GM19395 (cell line): ENCODE data around the gene DLD.
"Not testable (repeated sequence)": the region's sequence is repeated elsewhere in the genome, so short reads cannot be mapped to it uniquely, and the experiment has no call there.

Experiments used
- ATAC-seq: cut with Tn5 transposase; IDR thresholded peaks from one replicate; pipeline ENCODE4 v1.9.1; 2021; ENCODE audit warnings: mild to moderate bottlenecking, moderate library complexity; ENCODE audit not compliant: unreplicated experiment

The DLD gene

GRCh38 chr7:107940951-107941350 lies 50.0 kb downstream of the DLD start:
- no peak for ATAC-seq

DNA sequence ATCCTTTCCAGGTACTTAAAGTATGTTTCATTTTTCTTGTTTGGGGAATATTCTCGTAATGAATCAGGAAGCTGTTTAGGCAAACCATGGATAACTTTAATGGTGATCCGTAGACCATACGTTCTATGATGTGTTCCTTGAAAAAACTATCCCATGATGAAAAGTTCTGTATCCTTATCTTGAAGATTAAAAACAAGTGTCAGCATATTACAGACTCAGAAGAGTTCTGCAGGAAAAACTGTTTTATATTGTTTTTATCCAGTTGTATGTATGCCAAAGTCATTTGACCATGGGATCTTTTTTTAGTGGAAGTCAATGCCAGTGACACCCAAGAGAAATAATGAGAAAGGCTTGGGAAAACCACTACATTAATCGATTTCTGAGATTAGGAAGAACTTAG lies 52.0 kb downstream of the DLD start:
- no peak for ATAC-seq

DNA sequence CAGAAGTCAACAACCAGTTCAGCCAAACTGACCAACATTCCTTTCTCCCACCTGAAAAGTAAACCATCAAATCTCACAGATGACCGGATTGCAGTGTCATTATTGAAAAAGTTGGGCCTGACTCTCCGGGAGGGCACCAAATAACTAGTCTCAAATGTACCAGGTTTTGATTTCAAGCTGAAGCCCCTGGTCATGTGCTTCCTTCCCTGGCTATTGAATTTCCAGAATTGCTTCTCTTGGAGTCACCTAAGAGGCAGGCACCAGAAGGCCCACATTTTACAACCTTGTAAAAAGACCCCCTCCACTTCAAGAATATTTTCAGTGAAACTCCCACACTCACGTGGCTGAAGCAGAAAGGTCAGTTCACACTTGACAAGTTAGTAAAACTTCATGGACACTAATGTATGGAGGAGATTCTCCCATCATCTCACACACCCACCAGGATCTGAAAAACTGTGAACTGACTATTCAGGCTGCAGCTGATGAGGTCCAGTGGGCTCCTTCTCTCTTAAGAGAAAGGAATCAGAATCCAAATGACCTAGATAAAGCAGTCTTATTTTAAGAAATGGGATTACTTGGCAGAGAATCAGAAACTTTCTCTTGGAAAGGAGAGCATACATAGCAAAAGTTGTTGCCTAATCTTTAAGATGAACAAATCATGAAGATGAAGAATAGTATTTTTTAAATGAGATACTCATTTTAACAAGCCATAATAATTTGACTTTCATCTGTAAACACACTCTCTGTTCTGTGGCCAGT lies 53.6 kb downstream of the DLD start:
- ATAC-seq = no peak

GRCh38 chr7:107945332-107945731 lies 54.3 kb downstream of the DLD start:
- no peak for ATAC-seq

DNA sequence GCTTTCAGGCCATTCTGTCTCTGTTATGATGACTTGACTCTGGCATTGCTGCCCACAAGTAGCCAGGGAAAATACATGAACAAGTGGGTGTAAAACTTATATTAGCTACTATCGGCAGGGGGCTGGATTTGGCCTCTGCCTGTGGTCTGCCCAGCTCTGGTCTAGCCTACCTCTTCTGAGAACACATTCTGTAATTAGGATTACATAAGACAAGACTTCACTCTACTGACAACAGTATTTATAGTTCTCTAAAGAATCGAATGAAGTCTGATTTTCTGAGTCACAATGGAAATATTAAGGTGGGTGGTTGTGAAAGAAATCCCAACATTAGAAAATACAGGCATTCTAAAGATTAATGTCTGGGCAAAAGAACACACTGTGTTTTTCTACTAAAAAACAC lies 55.5 kb downstream of the DLD start:
- no peak for ATAC-seq

DNA sequence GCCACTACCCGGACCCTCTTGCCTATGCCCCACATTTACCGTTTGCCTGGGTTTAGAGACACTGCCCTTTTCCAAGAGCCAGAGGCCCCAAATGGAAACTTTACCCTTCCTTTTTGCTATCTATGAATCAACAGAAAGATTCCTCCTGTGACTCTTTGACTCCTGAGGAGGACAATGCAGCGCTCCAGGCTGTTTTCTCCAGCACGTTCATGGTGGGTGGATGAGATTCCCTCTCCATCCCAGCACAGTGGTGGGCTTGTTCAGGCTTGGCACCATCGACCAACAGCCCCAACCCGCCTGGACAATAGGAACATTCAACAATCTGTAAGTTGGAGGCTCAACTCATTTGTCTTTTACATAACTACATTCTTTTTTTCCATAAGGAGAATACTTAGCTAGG lies 55.9 kb downstream of the DLD start:
- ATAC-seq = no peak

DNA sequence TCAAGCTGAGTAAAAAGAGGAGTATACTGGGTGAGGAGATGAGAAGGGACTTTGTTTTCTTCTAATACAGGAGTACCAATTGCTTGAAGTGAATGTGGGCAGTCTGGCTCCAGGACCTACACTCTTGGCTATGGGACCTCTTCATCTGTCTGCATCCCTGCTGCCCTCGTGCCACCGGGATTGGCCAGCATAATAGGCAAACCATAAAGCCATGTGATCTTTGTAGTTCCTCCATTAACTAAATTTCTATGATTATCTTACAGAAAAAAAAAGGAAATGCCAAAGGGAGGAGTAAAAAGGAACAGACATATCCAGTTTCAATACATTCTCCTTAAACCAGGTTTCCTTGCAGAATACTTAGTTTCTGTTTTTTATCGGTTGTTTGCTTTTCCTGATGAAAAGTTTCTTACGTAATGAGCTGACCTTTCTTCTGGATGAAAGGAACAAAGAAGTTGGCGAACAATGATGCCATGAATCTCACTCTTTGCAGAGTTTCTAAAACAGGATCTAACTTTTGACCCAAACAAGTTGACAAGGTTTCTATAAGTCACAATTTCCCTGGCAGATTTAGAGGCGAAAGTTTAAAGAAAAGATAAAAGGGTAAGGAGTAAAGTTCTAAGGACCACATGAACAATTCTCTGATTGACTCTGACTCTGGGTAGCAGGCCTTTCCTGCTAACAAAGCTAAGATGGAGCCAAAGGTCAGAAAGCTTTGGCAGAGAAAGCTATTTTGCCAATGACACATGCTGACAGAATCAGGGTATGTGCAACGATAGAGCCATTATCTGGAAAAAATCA lies 57.9 kb downstream of the DLD start:
- ATAC-seq = no peak

- no peak for ATAC-seq
Observed at GRCh38 chr7:107949443-107949935, 58.5 kb downstream of the DLD start.

DNA sequence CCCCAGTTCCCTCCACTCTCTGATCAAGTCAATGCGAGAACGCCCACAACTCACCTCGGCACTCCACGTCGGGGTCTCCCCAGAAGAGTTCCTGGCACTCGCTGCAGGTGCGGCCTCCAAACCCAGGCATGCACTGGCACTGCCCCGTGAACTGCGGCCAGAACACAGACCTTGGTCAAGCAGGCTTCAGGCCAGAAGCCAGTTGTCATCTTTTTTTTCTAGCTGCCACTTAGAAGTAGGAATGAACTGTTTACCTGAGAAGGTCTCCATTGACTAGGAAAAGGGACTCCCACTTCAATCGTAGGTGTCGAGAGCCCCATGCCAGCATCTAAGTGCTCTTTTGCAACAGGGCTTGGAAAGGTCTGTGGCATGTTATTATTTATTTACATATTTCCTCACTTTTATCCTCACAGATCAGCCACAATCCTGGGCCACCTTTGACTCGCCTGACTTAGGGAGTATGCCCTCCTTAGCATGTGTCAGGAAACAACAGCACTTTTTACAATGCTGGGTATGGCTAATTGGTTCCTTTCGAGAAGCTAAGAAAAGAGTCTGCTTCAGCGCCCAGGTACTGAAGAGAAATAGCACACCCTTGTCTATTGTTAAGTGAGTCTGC lies 60.3 kb downstream of the DLD start:
- no peak for ATAC-seq

DNA sequence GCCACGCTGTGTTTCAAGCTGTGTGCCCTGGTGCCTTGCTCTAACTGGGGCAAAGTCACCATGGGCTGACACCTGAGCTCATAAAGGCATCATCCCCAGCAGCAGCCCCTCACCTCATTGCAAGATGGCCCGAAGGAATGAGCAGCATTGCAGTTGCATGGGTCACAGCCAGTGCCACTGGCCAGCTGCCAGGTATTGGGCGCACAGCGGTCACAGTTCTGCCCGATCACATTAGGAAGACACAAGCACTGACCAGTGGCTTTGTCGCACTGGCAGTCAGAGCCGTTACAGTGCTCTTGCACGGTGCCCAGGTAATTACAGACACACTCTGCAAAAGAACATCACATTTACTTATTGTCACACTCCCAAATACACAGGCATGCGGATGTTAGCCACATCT lies 60.9 kb downstream of the DLD start:
- ATAC-seq = no peak

GRCh38 chr7:107953265-107953923 lies 62.4 kb downstream of the DLD start:
- no peak for ATAC-seq

DNA sequence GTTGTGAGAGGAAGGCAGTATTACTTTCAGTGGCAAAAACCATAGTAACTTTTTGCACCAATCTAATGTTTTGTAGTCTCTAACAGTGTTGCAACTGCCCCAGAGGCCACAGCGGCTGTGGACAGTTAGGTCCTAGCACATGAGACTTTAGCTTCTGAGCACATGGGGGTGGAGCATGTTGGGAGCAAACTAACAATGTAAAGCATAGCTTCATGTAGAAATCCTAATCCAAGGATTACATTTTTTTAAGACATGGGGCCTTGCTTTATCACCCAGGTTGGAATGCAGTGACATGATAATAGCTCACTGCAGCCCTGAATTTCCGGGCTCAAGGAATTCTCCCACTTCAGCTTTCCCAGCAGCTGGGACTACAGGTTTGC lies 62.9 kb downstream of the DLD start:
- ATAC-seq = no peak

GRCh38 chr7:107955394-107955793 lies 64.4 kb downstream of the DLD start:
- no peak for ATAC-seq

- ATAC-seq = not testable (repeated sequence)
Observed at GRCh38 chr7:107956950-107957349, 66.0 kb downstream of the DLD start.

DNA sequence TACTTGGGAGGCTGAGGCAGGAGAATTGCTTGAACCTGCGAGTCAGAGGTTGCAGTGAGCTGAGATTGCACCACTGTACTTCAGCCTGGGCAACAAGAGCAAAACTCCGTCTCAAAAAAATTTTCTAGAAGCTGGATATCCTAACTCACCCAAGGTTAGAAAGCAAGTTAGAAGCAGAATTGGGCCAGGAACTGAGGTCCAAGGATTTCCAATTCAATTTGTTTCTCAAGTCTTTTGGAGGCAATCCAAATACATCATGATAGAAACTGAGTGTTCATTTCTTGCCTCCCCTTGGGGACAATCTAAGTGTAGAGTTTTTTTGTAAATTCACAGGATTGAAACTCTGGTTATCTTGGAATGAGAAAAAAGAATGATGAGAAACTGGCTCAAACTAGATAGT lies 66.5 kb downstream of the DLD start:
- ATAC-seq = no peak

- ATAC-seq = no peak
Observed at GRCh38 chr7:107958764-107959526, 68.0 kb downstream of the DLD start.

DNA sequence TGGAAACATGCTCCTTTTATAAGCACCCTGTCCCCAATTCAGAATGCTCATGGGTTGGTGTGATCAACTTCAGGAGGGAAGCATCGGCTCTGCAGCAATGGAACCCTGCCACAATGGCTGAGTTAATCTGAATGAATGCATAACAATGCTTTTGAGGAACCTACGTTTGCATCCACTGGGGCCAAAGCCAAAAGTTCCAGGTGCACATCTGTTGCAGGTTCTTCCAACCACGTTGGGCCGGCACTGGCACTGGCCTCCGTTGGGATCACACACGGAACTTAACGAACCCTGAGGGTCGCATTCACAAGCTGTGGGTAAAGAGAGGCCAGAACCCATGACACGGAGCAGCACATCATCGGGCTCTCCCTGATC lies 68.5 kb downstream of the DLD start:
- no peak for ATAC-seq

- ATAC-seq = no peak
Observed at GRCh38 chr7:107960272-107960671, 69.3 kb downstream of the DLD start.

GRCh38 chr7:107961405-107961804 lies 70.4 kb downstream of the DLD start:
- no peak for ATAC-seq

- ATAC-seq = no peak
Observed at GRCh38 chr7:107962817-107963216, 71.8 kb downstream of the DLD start.

DNA sequence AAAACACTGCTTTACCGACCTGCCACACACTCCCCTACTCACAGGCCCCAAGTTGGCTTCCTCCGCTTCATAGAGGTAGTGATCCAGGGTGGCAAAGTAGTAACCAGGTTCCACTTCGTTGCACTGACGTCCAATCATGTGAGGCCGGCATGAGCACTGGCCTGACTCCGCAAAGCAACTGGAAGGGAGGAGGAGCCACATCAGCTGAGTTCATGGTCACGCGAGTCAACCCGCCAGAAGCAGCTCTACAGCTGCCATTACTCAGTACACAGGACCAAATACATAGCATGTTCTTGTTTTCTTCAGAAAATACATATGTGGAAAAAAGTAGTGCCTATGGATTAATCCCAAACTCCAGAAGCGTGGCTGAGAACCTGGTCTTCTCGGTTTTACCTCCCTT lies 73.5 kb downstream of the DLD start:
- no peak for ATAC-seq
